Measurements from ENCODE around the gene PHC1.
"Not testable (repeated sequence)": the region's sequence is repeated elsewhere in the genome, so short reads cannot be mapped to it uniquely, and the experiment has no call there.

Gene PHC1

DNA sequence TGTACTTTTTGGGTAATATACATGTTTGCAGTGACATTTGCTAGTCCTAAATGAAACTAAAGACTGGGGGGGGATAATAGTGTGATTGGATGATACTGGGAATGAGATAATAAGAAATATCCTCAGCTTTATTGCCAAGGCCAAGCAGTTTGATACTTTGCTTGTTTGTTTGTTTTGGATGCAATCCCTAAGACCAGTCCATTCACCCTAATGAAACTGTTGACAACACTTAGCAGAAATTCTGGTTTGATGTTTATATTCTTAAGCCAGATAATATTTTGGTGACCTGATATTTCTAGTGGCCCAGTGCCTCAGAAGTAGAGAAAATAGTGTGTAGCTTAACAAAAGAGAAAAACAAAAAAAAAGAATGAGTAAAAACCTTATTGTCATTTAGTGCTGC, 1.8 kb downstream of the PHC1 start:
- DNase-seq (ENCODE audit: low read depth in 2 of 2): no peak
- H3K4me3 ChIP-seq (replicated peaks in 1 of 2; ENCODE audit: low read depth in 2 of 2, low read length in 2 of 2): no peak overlapping the region
- TF ChIP-seq, protein P1, sequence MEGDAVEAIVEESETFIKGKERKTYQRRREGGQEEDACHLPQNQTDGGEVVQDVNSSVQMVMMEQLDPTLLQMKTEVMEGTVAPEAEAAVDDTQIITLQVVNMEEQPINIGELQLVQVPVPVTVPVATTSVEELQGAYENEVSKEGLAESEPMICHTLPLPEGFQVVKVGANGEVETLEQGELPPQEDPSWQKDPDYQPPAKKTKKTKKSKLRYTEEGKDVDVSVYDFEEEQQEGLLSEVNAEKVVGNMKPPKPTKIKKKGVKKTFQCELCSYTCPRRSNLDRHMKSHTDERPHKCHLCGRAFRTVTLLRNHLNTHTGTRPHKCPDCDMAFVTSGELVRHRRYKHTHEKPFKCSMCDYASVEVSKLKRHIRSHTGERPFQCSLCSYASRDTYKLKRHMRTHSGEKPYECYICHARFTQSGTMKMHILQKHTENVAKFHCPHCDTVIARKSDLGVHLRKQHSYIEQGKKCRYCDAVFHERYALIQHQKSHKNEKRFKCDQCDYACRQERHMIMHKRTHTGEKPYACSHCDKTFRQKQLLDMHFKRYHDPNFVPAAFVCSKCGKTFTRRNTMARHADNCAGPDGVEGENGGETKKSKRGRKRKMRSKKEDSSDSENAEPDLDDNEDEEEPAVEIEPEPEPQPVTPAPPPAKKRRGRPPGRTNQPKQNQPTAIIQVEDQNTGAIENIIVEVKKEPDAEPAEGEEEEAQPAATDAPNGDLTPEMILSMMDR (IDR thresholded peaks at IDR 0.05; ENCODE audit: low read depth, low read length): no peak

DNA sequence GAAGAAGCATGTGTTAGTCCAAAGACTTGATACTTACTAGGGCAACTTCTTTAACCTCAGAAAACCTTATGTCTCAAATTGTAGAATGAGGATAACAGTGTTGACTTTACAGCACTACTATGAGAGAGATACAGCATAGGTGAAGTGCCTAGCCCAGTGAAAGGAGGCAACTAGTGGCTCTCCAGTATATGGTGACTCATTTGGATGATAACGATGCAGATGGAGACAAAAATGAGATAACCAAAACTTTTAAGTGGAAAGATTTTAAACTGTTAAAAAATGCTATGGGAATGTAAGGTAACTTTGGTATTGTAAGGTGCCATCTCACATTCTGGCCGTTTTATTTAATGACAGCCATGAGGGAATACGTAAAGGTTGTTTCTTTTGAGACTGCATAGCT, 2.7 kb downstream of the PHC1 start:
- no peak for DNase-seq (ENCODE audit: low read depth in 2 of 2)
- TF ChIP-seq, protein P1 (IDR thresholded peaks at IDR 0.05; ENCODE audit: low read depth, low read length): no peak
- H3K4me3 ChIP-seq (replicated peaks in 1 of 2; ENCODE audit: low read depth in 2 of 2, low read length in 2 of 2): no peak overlapping the region

DNA sequence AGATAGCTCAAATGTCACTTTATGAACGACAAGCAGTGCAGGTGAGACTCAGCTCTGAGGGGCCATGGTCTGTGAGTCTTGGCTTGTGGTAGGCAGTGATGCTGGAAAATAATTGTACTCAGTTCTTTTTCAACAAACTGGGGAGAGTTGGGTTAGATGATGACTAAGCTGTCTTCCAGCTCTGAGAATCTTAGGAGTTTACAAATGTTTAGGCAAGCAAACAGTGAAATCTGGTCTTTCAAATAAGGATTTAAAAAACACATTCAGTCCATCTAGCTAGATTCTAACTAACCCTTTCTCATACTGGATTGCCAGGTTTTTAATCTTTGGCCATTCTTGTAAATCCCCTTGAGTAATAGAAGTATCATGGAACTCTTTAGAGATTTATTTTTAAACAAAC, 3.4 kb downstream of the PHC1 start:
- TF ChIP-seq, protein P1 (IDR thresholded peaks at IDR 0.05; ENCODE audit: low read depth, low read length): no peak
- H3K4me3 ChIP-seq (replicated peaks in 1 of 2; ENCODE audit: low read depth in 2 of 2, low read length in 2 of 2): no peak overlapping the region
- peak in 1 of 2 donors; percentile 25 for DNase-seq (ENCODE audit: low read depth in 2 of 2)

DNA sequence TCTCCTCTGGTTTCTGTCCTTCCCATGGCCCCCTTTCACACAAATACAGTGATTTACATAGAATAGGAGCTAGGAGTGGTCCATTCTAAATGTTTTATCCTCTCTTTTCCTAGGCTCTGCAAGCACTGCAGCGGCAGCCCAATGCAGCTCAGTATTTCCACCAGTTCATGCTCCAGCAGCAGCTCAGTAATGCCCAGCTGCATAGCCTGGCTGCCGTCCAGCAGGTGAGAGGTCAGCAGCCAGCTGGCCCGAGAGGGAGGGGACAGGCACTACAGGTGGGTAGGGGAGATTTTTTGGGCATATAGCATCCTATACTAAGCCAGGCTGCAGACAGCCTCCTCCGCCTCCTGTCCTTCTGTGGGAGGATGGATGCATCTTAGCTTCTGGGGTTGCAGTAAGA, 5.3 kb downstream of the PHC1 start:
- DNase-seq (ENCODE audit: low read depth in 2 of 2); H3K4me3 ChIP-seq (replicated peaks in 1 of 2; ENCODE audit: low read depth in 2 of 2, low read length in 2 of 2): not testable (repeated sequence)

DNA sequence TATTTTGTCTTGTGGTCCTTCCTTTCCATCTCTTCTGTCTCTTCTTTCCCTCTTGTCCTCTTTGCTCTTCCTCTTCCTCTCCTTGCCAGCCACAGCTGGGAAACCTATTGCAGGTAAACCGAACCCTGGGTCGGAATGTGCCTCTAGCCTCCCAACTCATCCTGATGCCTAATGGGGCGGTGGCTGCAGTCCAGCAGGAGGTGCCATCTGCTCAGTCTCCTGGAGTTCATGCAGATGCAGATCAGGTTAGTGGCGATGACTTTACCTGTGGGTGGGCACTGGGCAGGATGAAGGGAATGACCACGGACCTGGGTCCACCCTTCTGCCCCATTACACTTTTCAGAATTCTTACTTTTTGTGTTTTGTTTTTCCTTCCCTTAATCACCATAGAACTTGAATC, 8.2 kb downstream of the PHC1 start:
- H3K4me3 ChIP-seq (replicated peaks in 1 of 2; ENCODE audit: low read depth in 2 of 2, low read length in 2 of 2): no peak overlapping the region
- TF ChIP-seq, protein P1 (IDR thresholded peaks at IDR 0.05; ENCODE audit: low read depth, low read length): no peak
- DNase-seq (ENCODE audit: low read depth in 2 of 2): no peak

DNA sequence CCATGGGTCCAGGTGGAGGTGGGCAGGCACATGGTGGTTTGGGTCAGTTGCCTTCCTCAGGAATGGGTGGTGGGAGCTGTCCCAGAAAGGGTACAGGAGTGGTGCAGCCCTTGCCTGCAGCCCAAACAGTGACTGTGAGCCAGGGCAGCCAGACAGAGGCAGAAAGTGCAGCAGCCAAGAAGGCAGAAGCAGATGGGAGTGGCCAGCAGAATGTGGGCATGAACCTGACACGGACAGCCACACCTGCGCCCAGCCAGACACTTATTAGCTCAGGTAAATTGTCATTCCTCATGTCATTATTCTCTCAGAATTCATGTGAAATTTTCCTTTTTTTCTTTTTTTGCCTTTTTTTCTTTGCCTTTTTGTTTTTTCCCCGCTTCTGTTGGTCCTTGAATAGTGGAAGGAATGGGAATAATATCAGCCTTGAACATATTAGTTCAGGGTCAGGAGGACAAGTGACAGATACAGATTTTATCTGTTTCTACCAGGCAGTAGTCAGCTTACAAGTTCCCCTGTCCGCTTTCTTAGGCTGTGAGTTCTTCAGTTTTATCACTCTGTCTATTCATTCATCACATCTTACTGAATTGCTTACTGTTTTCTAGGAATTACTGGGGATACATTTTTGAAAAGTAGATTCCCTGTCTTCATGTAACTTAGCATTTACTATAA, 16.5 kb downstream of the PHC1 start:
- not testable (repeated sequence) for H3K4me3 ChIP-seq (replicated peaks in 1 of 2; ENCODE audit: low read depth in 2 of 2, low read length in 2 of 2); DNase-seq (ENCODE audit: low read depth in 2 of 2)

DNA sequence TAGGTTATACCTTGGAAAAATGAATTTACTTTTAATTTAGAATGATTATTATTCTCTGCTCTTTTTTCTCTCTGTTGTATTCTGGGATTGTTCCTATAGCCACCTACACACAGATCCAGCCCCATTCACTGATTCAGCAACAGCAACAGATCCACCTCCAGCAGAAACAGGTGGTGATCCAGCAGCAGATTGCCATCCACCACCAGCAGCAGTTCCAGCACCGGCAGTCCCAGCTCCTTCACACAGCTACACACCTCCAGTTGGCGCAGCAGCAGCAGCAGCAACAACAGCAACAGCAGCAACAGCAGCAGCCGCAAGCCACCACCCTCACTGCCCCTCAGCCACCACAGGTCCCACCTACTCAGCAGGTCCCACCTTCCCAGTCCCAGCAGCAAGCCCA, 18.2 kb downstream of the PHC1 start:
- not testable (repeated sequence) for DNase-seq (ENCODE audit: low read depth in 2 of 2)

DNA sequence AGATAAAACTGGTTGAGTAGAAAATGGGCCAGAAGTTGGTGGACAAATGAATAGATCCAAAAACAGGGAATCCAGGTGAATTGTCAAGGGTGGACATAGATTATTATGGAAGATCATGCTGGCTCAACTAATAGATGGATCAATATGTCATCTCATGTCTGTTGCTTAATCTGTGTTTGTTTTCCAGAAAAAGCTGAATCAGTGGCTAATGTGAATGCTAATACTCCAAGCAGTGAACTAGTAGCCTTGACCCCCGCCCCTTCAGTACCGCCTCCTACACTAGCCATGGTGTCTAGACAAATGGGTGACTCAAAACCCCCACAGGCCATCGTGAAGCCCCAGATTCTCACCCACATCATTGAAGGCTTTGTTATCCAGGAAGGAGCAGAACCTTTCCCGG, 19.8 kb downstream of the PHC1 start:
- not testable (repeated sequence) for DNase-seq (ENCODE audit: low read depth in 2 of 2); H3K4me3 ChIP-seq (replicated peaks in 1 of 2; ENCODE audit: low read depth in 2 of 2, low read length in 2 of 2)

More for the DNA sequence above, 18.2 kb downstream of the PHC1 start:
- not testable (repeated sequence) for H3K4me3 ChIP-seq (replicated peaks in 1 of 2; ENCODE audit: low read depth in 2 of 2, low read length in 2 of 2)

DNA sequence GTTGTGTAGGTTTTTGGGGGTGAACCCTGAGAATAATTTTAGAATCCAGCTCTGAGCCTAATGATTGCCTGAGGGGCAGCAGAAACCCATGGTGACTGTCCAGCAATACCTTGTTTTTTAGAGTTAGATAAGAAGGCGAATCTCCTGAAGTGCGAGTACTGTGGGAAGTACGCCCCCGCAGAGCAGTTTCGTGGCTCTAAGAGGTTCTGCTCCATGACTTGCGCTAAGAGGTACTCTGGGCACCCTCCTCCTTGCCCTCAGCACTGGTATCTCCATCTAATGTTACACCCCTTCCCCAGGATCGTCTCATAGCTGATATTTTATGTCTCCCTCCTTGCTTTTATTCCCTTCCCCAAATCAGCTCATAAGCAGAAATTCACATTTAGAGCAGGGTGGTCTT, 22.4 kb downstream of the PHC1 start:
- no peak overlapping the region for H3K4me3 ChIP-seq (replicated peaks in 1 of 2; ENCODE audit: low read depth in 2 of 2, low read length in 2 of 2)
- no peak for DNase-seq (ENCODE audit: low read depth in 2 of 2)
- TF ChIP-seq, protein P1 (IDR thresholded peaks at IDR 0.05; ENCODE audit: low read depth, low read length): no peak

DNA sequence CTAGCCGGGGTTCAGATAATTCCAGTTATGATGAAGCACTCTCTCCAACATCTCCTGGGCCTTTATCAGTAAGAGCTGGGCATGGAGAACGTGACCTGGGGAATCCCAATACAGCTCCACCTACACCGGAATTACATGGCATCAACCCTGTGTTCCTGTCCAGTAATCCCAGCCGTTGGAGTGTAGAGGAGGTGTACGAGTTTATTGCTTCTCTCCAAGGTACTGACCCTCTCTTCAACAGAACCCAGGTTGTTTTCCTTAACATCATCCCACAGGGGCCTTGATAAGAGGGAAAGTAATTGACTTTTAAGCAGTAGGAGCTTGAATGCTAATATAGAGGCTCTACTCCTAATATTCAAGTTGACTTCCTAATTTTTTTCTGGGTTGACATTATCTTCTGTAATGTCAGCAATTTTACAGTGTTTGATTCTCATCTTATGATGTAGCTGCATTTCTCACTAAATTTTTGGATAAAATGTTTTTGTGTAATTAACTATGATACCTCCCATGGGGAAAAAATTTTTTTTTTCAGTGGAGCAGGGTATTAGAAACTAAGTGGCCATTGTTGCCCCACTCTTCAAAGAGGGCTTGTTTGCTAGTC, 23.6 kb downstream of the PHC1 start:
- not testable (repeated sequence) for DNase-seq (ENCODE audit: low read depth in 2 of 2); H3K4me3 ChIP-seq (replicated peaks in 1 of 2; ENCODE audit: low read depth in 2 of 2, low read length in 2 of 2)
